ENCODE results near the gene NOS3. TPM values are rescaled to one million over a fixed set of nuclear protein-coding genes. Genes with fewer than 3 reads are reported as not detected.

NOS3 gene
- total RNA-seq, 1 donor from 2014 or later = 1.7 TPM

- H3K27ac Mint-ChIP-seq = no peak overlapping the region
- H3K36me3 Mint-ChIP-seq = no peaks in the 10 kb centered on the region
- no peak overlapping the region for H3K4me3 Mint-ChIP-seq
- no peak for TF ChIP-seq CTCF (conservative IDR thresholded peaks at IDR 0.05)
- H3K4me1 Mint-ChIP-seq (ENCODE audit: unreplicated experiment) = peaks cover 23% of the 10 kb centered on the region
- no peaks in the 10 kb centered on the region for H3K9me3 Mint-ChIP-seq
- no peaks in the 10 kb centered on the region for H3K27me3 Mint-ChIP-seq
- DNase-seq (ENCODE audit: extremely low spot score, unreplicated experiment) = no peak
Observed at GRCh38 chr7:150947241-150947745, 43.5 kb upstream of the NOS3 start.

GRCh38 chr7:150947761-150948651, 42.8 kb upstream of the NOS3 start:
- Mint-ChIP-seq H3K36me3 (no peaks in the 10 kb centered on the region), H3K4me3 (no peak overlapping the region), H3K27me3 (no peaks in the 10 kb centered on the region), H3K27ac (no peak overlapping the region), H3K4me1 (ENCODE audit: unreplicated experiment) (peaks cover 23% of the 10 kb centered on the region), H3K9me3 (no peaks in the 10 kb centered on the region)
- no peak for DNase-seq (ENCODE audit: extremely low spot score, unreplicated experiment)
- TF ChIP-seq CTCF (conservative IDR thresholded peaks at IDR 0.05) = no peak

GRCh38 chr7:150948791-150949251, 42.0 kb upstream of the NOS3 start:
- TF ChIP-seq CTCF (conservative IDR thresholded peaks at IDR 0.05) = no peak
- Mint-ChIP-seq H3K27me3 (no peaks in the 10 kb centered on the region), H3K27ac (no peak overlapping the region), H3K9me3 (no peaks in the 10 kb centered on the region), H3K4me1 (ENCODE audit: unreplicated experiment) (peaks cover 23% of the 10 kb centered on the region), H3K36me3 (no peaks in the 10 kb centered on the region), H3K4me3 (no peak overlapping the region)
- DNase-seq (ENCODE audit: extremely low spot score, unreplicated experiment) = no peak

GRCh38 chr7:150949564-150949963, 41.3 kb upstream of the NOS3 start:
- Mint-ChIP-seq H3K27ac (peak overlapping the region; percentile 29), H3K9me3 (no peaks in the 10 kb centered on the region), H3K36me3 (no peaks in the 10 kb centered on the region), H3K27me3 (no peaks in the 10 kb centered on the region), H3K4me1 (ENCODE audit: unreplicated experiment) (peaks cover 23% of the 10 kb centered on the region), H3K4me3 (peak overlapping the region; percentile 38)
- no peak for TF ChIP-seq CTCF (conservative IDR thresholded peaks at IDR 0.05)
- no peak for DNase-seq (ENCODE audit: extremely low spot score, unreplicated experiment)

GRCh38 chr7:150949971-150950491, 40.8 kb upstream of the NOS3 start:
- DNase-seq (ENCODE audit: extremely low spot score, unreplicated experiment) = no peak
- H3K27ac Mint-ChIP-seq = peak overlapping the region; percentile 29
- no peaks in the 10 kb centered on the region for H3K27me3 Mint-ChIP-seq
- H3K36me3 Mint-ChIP-seq = no peaks in the 10 kb centered on the region
- H3K9me3 Mint-ChIP-seq = no peaks in the 10 kb centered on the region
- H3K4me3 Mint-ChIP-seq = peak overlapping the region; percentile 38
- peaks cover 26% of the 10 kb centered on the region for H3K4me1 Mint-ChIP-seq (ENCODE audit: unreplicated experiment)
- TF ChIP-seq CTCF (conservative IDR thresholded peaks at IDR 0.05) = no peak

Data from type B pancreatic cell (in vitro differentiated cells).